ENCODE data around the gene MTLN. TPM values are rescaled to one million over a fixed set of nuclear protein-coding genes. Genes with fewer than 3 reads are reported as not detected.
"Not testable (repeated sequence)": the region's sequence is repeated elsewhere in the genome, so short reads cannot be mapped to it uniquely, and the experiment has no call there.

Gene MTLN
- total and polyA plus RNA-seq, 12 donors: 15.9 to 321 (median 94.3) TPM

DNA sequence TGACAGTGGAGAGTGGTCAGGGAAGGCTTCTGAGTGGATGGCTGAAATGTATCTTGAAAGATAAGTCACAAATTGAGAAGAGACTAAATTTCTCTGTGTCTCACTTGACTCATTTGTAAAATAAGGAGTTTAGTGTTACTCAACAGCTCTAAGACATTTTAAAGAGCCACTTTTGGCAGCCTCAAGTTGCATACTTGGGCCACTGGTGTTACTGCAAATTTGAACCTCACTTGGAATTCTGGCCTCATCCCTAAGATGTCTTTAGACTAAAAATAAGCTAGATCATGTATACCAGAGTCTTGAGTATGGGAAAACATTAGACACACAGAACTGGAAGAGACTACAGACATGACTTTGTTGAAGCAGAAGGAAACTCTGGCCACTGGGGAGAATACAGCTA, 4.5 kb upstream of the MTLN start:
- Histone ChIP-seq H3K4me1 (replicated peaks in 1 of 2) (no peaks in the 10 kb centered on the region), H3K27me3 (no peaks in the 10 kb centered on the region), H3K4me3 (no peak overlapping the region), H3K9me3 (replicated peaks in 1 of 3) (no peaks in the 10 kb centered on the region), H3K36me3 (replicated peaks in 1 of 2) (no peaks in the 10 kb centered on the region), H3K27ac (no peak overlapping the region)
- TF ChIP-seq POLR2A (IDR thresholded peaks at IDR 0.05): no peak
- TF ChIP-seq, protein P1, sequence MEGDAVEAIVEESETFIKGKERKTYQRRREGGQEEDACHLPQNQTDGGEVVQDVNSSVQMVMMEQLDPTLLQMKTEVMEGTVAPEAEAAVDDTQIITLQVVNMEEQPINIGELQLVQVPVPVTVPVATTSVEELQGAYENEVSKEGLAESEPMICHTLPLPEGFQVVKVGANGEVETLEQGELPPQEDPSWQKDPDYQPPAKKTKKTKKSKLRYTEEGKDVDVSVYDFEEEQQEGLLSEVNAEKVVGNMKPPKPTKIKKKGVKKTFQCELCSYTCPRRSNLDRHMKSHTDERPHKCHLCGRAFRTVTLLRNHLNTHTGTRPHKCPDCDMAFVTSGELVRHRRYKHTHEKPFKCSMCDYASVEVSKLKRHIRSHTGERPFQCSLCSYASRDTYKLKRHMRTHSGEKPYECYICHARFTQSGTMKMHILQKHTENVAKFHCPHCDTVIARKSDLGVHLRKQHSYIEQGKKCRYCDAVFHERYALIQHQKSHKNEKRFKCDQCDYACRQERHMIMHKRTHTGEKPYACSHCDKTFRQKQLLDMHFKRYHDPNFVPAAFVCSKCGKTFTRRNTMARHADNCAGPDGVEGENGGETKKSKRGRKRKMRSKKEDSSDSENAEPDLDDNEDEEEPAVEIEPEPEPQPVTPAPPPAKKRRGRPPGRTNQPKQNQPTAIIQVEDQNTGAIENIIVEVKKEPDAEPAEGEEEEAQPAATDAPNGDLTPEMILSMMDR (IDR thresholded peaks at IDR 0.05): no peak
- DNase-seq: no peak
- intact Hi-C loops (cut with DNase I): no loop called here

DNA sequence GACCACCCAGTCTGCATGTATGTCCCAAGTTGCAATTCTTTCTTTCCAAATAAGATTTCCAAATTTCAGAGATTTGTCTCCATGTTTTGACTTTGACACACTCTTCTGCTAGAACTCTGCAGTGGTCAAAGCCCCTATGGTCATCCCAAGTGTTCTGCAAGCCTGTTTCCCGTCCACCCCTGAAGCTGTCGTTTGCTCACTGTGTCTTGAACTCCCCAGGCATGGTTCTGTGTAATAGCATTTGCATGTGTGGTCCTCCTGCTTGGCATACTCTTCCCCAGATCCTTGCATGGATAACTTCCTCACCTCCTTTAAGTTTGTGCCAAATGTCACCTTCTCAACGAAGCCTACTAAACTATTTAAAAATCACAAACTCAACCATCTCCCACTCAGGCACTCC, 3.9 kb upstream of the MTLN start:
- WGBS, 4 donors: 32 to 61% (median 37%) methylated on average over 3 of the region's 3 CpGs
- H3K36me3 ChIP-seq (replicated peaks in 1 of 2): no peaks in the 10 kb centered on the region
- peaks cover 5% of the 10 kb centered on the region in 2 donors for H3K4me1 ChIP-seq (replicated peaks in 1 of 2)
- H3K27ac ChIP-seq: no peak overlapping the region
- H3K27me3 ChIP-seq: no peaks in the 10 kb centered on the region
- TF ChIP-seq, protein P1 (IDR thresholded peaks at IDR 0.05): no peak
- no peak for TF ChIP-seq POLR2A (IDR thresholded peaks at IDR 0.05)
- no peaks in the 10 kb centered on the region for H3K9me3 ChIP-seq (replicated peaks in 1 of 3)
- DNase-seq: no peak
- intact Hi-C loops (cut with DNase I): no loop called here
- no peak overlapping the region for H3K4me3 ChIP-seq

DNA sequence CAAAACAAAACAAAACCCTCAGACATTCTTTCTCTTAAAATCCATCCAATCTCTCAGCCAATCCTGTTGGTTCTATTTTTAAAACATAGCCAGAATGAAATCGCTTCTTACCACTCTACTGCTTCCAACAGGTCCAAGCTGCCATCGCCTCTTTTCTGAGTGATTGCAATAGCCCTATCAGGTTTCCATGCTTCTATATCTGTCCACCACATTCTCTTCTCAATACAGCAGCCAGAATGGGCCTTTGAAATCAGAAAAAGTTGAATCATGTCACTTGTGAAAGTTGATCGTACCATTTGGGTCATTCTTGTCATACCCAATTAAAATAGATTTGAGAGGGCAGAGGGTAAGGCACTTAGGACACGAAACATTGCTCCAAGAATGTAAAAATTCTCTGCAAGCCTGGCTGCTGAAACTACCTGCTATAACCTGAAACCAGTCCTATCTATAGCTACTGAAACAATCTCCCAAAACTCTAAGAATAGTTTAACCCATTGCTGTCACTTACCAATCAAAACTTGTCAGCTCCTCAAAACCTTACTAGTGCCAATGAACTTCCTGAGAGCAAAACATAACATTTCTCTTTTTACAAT, 3.3 kb upstream of the MTLN start:
- Histone ChIP-seq H3K4me3 (no peak overlapping the region), H3K27ac (no peak overlapping the region), H3K36me3 (replicated peaks in 1 of 2) (no peaks in the 10 kb centered on the region), H3K9me3 (replicated peaks in 1 of 3) (no peaks in the 10 kb centered on the region), H3K27me3 (no peaks in the 10 kb centered on the region), H3K4me1 (replicated peaks in 1 of 2) (peaks cover 6 to 7% of the 10 kb centered on the region in 2 donors)
- no peak for TF ChIP-seq POLR2A (IDR thresholded peaks at IDR 0.05)
- TF ChIP-seq, protein P1 (IDR thresholded peaks at IDR 0.05): no peak
- intact Hi-C loops (cut with DNase I): no loop called here
- DNase-seq: no peak
- WGBS, 4 donors: 71 to 83% (median 73%) methylated on average over 4 of the region's 4 CpGs

DNA sequence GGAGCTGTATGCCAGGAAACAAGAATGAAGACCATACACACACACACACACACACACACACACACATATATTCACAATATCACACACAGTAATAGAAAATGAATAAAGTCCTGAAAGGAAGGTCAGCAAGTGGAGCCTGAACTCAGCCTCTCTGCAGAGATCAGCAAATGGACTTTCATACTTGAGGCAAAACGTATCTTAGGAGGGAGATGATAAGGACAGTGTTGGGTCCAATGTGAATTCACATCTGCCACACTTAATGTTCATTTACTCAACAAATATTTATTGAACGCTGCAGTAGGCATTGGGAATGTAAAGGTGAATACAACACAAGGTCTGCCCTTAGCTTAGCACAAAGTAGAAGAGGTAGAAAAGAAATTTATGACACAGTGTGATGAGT, 2.7 kb upstream of the MTLN start:
- no peaks in the 10 kb centered on the region for H3K36me3 ChIP-seq (replicated peaks in 1 of 2)
- H3K9me3 ChIP-seq (replicated peaks in 1 of 3): no peaks in the 10 kb centered on the region
- no peak overlapping the region for H3K4me3 ChIP-seq
- WGBS, 4 donors: 45 to 57% (median 50%) methylated on average over 2 of the region's 2 CpGs
- H3K27ac ChIP-seq: no peak overlapping the region
- H3K27me3 ChIP-seq: no peaks in the 10 kb centered on the region
- intact Hi-C loops (cut with DNase I): no loop called here
- H3K4me1 ChIP-seq (replicated peaks in 1 of 2): peaks cover 6 to 7% of the 10 kb centered on the region in 2 donors
- TF ChIP-seq, protein P1 (IDR thresholded peaks at IDR 0.05): no peak
- no peak for TF ChIP-seq POLR2A (IDR thresholded peaks at IDR 0.05)
- no peak for DNase-seq

DNA sequence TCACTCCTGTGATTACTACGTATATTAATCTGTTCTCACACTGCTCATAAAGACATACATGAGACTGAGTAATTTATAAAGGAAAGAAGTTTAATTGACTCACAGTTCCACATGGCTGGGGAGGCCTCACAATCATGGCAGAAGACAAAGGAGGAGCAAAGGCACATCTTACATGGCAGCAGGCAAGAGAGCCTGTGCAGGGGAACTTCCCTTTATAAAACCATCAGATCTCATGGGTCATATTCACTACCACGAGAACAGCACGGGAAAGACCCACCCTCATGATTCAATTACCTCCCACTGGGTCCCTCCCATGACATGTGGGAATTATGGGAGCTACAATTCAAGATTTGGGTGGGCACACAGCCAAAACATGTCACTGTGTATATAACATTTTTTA, 1.2 kb upstream of the MTLN start:
- H3K4me3 ChIP-seq; H3K36me3 ChIP-seq (replicated peaks in 1 of 2); H3K4me1 ChIP-seq (replicated peaks in 1 of 2); DNase-seq; intact Hi-C loops (cut with DNase I); H3K9me3 ChIP-seq (replicated peaks in 1 of 3); H3K27ac ChIP-seq; H3K27me3 ChIP-seq: not testable (repeated sequence)
- 63 to 93% (median 81%) methylated on average over 3 of the region's 3 CpGs for WGBS, 4 donors
